ENCODE results near the gene HKDC1.

The HKDC1 gene

DNA sequence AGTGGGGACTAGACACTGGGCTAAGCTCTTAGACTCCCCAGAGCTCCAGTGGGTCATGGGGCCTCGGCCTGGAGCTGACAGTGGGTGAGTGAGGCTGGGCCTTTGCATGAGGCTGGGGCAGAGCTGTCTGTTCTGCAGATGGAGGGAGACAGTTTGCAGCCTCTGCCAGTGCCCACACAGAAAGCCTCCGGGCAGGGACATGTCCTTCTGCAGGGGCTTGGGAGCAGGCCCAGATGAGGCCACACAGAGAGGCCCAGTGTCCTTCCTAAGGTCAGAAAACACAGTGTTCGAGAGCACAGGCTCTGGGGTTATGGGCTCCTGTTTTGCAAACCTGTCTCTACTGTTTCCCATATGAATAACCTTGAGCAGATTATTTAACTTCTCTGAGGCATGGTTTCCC is 33.0 kb downstream of the HKDC1 start:
- no peaks in the 10 kb centered on the region for H3K27me3 ChIP-seq
- peaks cover 8% of the 10 kb centered on the region for H3K4me1 ChIP-seq
- H3K9me3 ChIP-seq, result no peaks in the 10 kb centered on the region; the same call in 1 of the 2 replicates
- H4K20me1 ChIP-seq, result no peaks in the 10 kb centered on the region
- no peak overlapping the region for H3K27ac ChIP-seq
- H3K9ac ChIP-seq, result no peak overlapping the region
- H3K36me3 ChIP-seq, result no peaks in the 10 kb centered on the region
- no peak overlapping the region for H3K4me2 ChIP-seq
- no peak overlapping the region for H3K4me3 ChIP-seq
- no peak for TF ChIP-seq Cebpa-rat (IDR thresholded peaks at IDR 0.05)

DNA sequence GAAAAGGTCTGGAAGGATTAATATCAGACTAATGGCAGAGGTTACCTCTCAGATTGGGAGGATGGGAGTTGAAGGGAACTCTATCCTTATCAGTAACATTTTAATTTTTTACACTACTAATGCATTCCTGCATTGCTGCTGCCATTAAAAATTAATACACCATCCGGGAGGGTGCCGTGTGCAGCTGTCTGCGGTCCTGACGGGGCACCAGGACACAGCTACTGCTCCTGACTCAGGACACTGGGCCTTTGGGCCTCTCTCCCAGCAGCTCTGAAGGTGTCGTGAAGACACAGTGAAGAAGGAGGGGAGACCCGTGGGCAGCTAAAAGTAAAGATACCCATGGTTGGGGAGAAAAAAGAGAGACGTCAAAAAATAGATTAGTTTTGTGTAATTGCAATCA is 34.7 kb downstream of the HKDC1 start:
- no peaks in the 10 kb centered on the region for H3K36me3 ChIP-seq
- H3K27ac ChIP-seq, result no peak overlapping the region
- H3K27me3 ChIP-seq, result no peaks in the 10 kb centered on the region
- peaks cover 8% of the 10 kb centered on the region for H3K4me1 ChIP-seq
- no peak overlapping the region for H3K4me2 ChIP-seq
- no peak overlapping the region for H3K4me3 ChIP-seq
- H3K9me3 ChIP-seq, result peaks cover 10% of the 10 kb centered on the region
- no peaks in the 10 kb centered on the region for H4K20me1 ChIP-seq
- no peak for TF ChIP-seq Cebpa-rat (IDR thresholded peaks at IDR 0.05)
- H3K9ac ChIP-seq, result no peak overlapping the region

DNA sequence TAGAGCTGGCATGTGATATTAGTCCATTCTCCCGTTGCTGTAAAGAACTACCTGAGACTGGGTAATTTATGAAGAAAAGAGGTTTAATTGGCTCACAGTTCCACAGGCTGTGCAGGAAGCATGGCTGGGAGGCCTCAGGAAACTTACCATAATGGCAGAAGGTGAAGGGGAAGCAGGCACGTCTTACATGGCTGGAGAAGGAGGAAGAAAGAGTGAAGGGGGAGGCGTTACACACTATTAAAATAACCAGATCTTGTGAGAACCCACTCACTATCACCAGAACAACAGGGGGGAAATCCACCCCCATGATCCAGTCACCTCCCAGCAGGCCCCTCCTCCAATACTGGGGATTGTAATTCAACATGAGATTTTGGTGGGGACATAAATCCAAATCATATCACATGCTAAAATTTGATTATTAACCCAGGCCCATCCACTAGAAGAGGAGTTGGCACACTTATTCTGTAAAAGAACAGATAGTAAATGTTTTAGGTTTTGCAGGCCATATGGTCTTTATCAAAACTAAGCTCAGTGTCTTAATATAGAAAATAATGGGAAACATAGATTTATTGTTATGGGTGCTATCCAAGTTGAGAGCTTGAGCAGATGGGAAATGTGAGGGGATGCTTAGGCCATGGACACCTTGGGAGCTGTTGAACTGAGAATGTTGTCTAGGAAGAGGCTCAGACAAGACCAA is 39.6 kb downstream of the HKDC1 start:
- Histone ChIP-seq H4K20me1 (no peaks in the 10 kb centered on the region), H3K4me1 (no peaks in the 10 kb centered on the region), H3K9me3 (peaks cover 18% of the 10 kb centered on the region), H3K36me3 (no peaks in the 10 kb centered on the region), H3K27me3 (no peaks in the 10 kb centered on the region), H3K9ac (no peak overlapping the region), H3K27ac (no peak overlapping the region), H3K4me2 (no peak overlapping the region), H3K4me3 (no peak overlapping the region)
- TF ChIP-seq Cebpa-rat (IDR thresholded peaks at IDR 0.05), result no peak

DNA sequence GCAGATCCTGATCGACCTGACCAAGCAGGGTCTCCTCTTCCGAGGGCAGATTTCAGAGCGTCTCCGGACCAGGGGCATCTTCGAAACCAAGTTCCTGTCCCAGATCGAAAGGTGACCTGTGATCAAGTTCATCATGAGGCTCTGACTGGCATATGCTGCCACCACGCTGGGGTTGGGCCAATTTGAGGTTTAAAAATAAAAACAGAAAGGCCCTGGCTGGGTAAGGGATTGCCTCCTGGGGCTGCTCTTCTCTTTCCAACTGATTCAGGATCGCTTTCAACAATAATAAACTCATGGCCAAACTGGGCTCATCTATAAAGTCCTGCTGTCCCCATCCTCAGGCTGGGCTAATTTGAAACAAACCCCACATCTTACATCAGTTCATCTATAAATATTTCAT is 41.1 kb downstream of the HKDC1 start:
- H4K20me1 ChIP-seq, result no peaks in the 10 kb centered on the region
- H3K9ac ChIP-seq, result no peak overlapping the region
- H3K27me3 ChIP-seq, result no peaks in the 10 kb centered on the region
- H3K4me3 ChIP-seq, result no peak overlapping the region
- no peaks in the 10 kb centered on the region for H3K4me1 ChIP-seq
- no peak for TF ChIP-seq Cebpa-rat (IDR thresholded peaks at IDR 0.05)
- no peaks in the 10 kb centered on the region for H3K36me3 ChIP-seq
- peaks cover 18% of the 10 kb centered on the region for H3K9me3 ChIP-seq
- H3K27ac ChIP-seq, result no peak overlapping the region
- no peak overlapping the region for H3K4me2 ChIP-seq

DNA sequence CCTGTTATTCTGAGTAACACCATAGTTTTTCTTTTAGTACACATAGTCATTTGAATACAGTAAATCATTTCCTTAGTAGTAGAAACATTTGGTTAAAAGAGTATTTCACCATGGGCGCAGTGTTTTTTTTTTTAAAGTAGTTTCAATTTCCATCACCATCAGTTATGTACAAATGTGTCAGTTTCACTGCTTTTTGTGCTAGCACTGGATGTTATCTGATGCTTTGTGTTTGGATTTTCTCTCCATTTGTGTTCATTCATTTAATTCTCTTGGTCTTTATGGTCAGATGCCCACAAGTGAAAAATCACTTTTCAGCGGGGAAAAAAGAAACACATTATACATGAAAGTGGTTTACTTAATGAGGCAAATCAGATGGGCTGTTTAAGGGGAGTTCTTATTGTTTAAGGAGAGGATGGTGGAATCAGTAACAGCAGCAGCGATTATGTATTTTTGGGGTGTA is 42.2 kb downstream of the HKDC1 start:
- no peaks in the 10 kb centered on the region for H3K4me1 ChIP-seq
- no peaks in the 10 kb centered on the region for H3K36me3 ChIP-seq
- no peak overlapping the region for H3K4me3 ChIP-seq
- H3K27ac ChIP-seq, result no peak overlapping the region
- no peaks in the 10 kb centered on the region for H3K27me3 ChIP-seq
- no peaks in the 10 kb centered on the region for H4K20me1 ChIP-seq
- no peak for TF ChIP-seq Cebpa-rat (IDR thresholded peaks at IDR 0.05)
- H3K4me2 ChIP-seq, result no peak overlapping the region
- H3K9ac ChIP-seq, result no peak overlapping the region
- peaks cover 18% of the 10 kb centered on the region for H3K9me3 ChIP-seq

DNA sequence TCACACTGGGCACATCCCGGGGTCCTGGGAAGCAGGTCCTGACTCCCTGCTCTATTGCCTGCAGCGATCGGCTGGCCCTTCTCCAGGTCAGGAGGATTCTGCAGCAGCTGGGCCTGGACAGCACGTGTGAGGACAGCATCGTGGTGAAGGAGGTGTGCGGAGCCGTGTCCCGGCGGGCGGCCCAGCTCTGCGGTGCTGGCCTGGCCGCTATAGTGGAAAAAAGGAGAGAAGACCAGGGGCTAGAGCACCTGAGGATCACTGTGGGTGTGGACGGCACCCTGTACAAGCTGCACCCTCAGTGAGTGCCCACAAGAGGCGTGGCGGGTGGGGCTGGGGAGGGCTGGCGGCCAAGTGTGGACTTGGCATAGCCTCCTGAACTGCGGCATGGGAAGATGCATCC is 45.4 kb downstream of the HKDC1 start:
- no peak overlapping the region for H3K27ac ChIP-seq
- H3K9ac ChIP-seq, result no peak overlapping the region
- no peaks in the 10 kb centered on the region for H3K27me3 ChIP-seq
- no peaks in the 10 kb centered on the region for H3K4me1 ChIP-seq
- TF ChIP-seq Cebpa-rat (IDR thresholded peaks at IDR 0.05), result no peak
- no peaks in the 10 kb centered on the region for H3K36me3 ChIP-seq
- H3K4me2 ChIP-seq, result no peak overlapping the region
- no peaks in the 10 kb centered on the region for H4K20me1 ChIP-seq
- H3K4me3 ChIP-seq, result no peak overlapping the region
- 0 out of 2 replicates have a peak, but pooled peaks cover under 1% of the 10 kb centered on the region for H3K9me3 ChIP-seq

DNA sequence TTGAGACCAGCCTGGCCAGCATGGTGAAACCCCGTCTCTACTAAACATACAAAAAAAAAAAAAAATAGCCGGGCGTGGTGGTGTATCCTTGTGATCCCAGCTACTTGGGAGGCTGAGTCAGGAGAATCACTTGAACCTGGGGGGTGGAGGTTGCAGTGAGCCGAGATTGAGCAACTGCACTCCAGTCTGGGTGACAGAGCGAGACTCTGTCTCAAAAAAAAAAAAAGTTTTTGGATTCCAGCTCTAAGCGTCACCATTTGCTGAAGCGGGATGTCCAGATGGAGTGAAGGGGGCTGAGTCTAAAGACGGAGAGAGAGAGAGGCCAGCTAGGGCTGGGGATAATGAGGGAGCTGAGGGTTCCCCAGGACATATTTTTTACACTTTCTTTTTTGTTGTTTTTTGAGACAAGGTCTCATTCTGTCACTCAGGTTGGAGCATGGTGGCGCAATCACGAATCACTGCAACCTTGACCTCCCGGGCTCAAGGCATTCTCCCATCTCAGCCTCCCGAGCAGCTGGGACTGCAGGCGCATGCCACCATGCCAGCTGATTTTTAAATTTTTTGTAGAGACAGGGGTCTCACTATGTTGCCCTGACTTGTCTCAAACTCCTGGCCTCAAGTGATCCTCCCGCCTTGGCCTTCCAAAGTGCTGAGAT is 48.8 kb downstream of the HKDC1 start:
- Histone ChIP-seq H3K27ac (no peak overlapping the region), H3K4me1 (no peaks in the 10 kb centered on the region), H3K4me2 (no peak overlapping the region), H3K27me3 (no peaks in the 10 kb centered on the region), H3K4me3 (no peak overlapping the region), H4K20me1 (no peaks in the 10 kb centered on the region), H3K36me3 (no peaks in the 10 kb centered on the region), H3K9ac (no peak overlapping the region), H3K9me3 (no peaks in the 10 kb centered on the region)
- no peak for TF ChIP-seq Cebpa-rat (IDR thresholded peaks at IDR 0.05)

DNA sequence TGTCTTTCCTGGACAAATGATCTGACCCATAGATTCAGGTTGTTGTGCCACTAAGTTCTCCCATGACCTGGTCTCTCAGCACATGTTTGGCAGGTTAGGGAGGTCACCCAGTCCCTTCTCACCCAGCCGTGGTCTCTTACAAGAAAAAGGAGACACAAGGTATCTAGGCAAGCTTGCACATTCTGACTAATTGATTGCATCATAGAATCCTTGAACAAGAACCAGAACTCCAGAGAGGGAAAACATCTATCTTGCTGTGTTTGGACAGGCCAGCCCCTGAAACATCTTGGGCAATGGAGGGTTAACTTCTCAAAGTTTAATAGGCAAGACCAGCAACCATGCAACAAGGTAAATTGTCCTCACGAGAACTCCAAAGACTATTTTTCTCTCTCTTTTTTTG is 49.6 kb downstream of the HKDC1 start:
- no peaks in the 10 kb centered on the region for H4K20me1 ChIP-seq
- H3K4me3 ChIP-seq, result no peak overlapping the region
- no peak for TF ChIP-seq Cebpa-rat (IDR thresholded peaks at IDR 0.05)
- no peak overlapping the region for H3K9ac ChIP-seq
- no peak overlapping the region for H3K27ac ChIP-seq
- no peaks in the 10 kb centered on the region for H3K27me3 ChIP-seq
- H3K4me2 ChIP-seq, result no peak overlapping the region
- no peaks in the 10 kb centered on the region for H3K9me3 ChIP-seq
- no peaks in the 10 kb centered on the region for H3K4me1 ChIP-seq
- no peaks in the 10 kb centered on the region for H3K36me3 ChIP-seq

DNA sequence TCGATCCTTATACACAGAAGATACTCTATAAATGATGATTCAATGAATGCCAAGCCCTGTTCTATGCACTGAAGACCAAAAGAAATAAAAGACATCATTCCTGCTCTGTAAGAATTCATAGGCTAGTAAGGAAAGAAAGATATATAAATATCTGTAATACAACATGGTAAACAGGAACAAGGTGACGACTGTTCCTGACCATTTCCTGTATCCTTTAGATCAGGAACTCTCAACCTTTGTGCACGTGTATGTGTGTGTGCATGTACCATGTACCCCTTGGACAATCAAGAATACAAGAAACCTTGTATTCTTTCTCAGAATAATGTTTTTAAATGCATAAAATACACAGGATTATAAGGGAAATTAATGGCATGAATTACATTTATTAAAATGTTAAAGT is 50.9 kb downstream of the HKDC1 start:
- no peak overlapping the region for H3K4me3 ChIP-seq
- H3K4me1 ChIP-seq, result no peaks in the 10 kb centered on the region
- no peak overlapping the region for H3K4me2 ChIP-seq
- no peaks in the 10 kb centered on the region for H3K27me3 ChIP-seq
- no peaks in the 10 kb centered on the region for H3K9me3 ChIP-seq
- no peak overlapping the region for H3K27ac ChIP-seq
- no peak for TF ChIP-seq Cebpa-rat (IDR thresholded peaks at IDR 0.05)
- no peaks in the 10 kb centered on the region for H3K36me3 ChIP-seq
- no peaks in the 10 kb centered on the region for H4K20me1 ChIP-seq
- no peak overlapping the region for H3K9ac ChIP-seq

DNA sequence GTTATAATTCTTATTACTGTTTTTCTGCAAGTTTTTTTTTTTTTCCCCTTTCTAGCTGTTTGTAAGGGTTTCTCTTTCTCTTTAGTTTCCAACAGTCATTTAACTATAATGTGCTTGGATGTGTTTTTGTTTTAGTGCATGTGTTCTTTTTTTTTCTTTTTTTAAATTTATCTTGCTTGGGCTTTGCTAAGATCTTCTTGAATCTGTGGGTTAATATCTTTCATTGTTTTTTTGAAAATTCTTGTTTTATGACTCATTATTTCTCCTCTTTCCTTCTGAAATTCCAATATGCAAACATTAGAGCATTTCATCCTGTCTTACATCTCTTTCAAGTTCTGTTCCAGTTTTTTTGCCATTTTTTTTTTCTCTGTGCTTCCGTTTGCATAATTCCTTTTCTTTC is 52.5 kb downstream of the HKDC1 start:
- H3K9me3 ChIP-seq, result no peaks in the 10 kb centered on the region
- no peaks in the 10 kb centered on the region for H3K36me3 ChIP-seq
- no peak overlapping the region for H3K4me2 ChIP-seq
- no peak for TF ChIP-seq Cebpa-rat (IDR thresholded peaks at IDR 0.05)
- H3K9ac ChIP-seq, result no peak overlapping the region
- H3K27me3 ChIP-seq, result no peaks in the 10 kb centered on the region
- H3K4me1 ChIP-seq, result no peaks in the 10 kb centered on the region
- no peaks in the 10 kb centered on the region for H4K20me1 ChIP-seq
- H3K27ac ChIP-seq, result no peak overlapping the region
- no peak overlapping the region for H3K4me3 ChIP-seq
